Left lung (tissue), 10 donors: ENCODE results near the gene MAPK9. TPM values are rescaled to one million over a fixed set of nuclear protein-coding genes. Genes with fewer than 3 reads are reported as not detected.

Experiments
- ATAC-seq: fragments of 200-7000 bp; cut with Tn5 transposase; one replicate; pipeline ENCODE4 v1.9.1; 2020; ENCODE audit warnings: moderate library complexity
- DNase-seq, 4 donors: peaks; one replicate each; pipeline ENCODE4 v3.0.0-alpha.2; 2013 to 2020
- H3K27ac ChIP-seq, 2 donors: fragments of 200-600 bp; sonication (generic) in 1 of 2; one replicate each; pipeline versions ENCODE4 v1.5.0 to v1.8.0; 2020 to 2021
- H3K27me3 ChIP-seq, 2 donors: fragments of 200-600 bp; sonication (generic) in 1 of 2; one replicate each; pipeline versions ENCODE4 v1.5.0 to v1.8.0; 2020 to 2021
- H3K36me3 ChIP-seq, 2 donors: fragments of 200-600 bp; sonication (generic) in 1 of 2; one replicate each; pipeline versions ENCODE4 v1.5.0 to v1.8.0; 2020 to 2021
- H3K4me1 ChIP-seq, 2 donors: fragments of 200-600 bp; one replicate each; pipeline ENCODE4 v1.8.0; 2021
- H3K4me3 ChIP-seq, 2 donors: fragments of 200-600 bp; sonication (generic) in 1 of 2; one replicate each; pipeline versions ENCODE4 v1.5.0 to v1.8.0; 2020 to 2021; ENCODE audit warnings: mild to moderate bottlenecking in 1 of 2
- H3K9me3 ChIP-seq, 2 donors: fragments of 200-600 bp; sonication (generic) in 1 of 2; one replicate each; pipeline versions ENCODE4 v1.5.0 to v1.8.0; 2020 to 2021
- CTCF ChIP-seq, 2 donors: fragments of 200-600 bp; sonication (generic) in 1 of 2; IDR thresholded peaks; one replicate each; pipeline versions ENCODE4 v1.5.0 to v1.8.0; 2021; ENCODE audit warnings: antibody characterized with exemption in 2 of 2
- intact Hi-C, 2 donors: fragments of 100-400 bp; cut with DNase I; formaldehyde crosslinking; loops; one replicate each; pipeline versions ENCODE4 v1.11.2 to v1.14.2; 2022
- polyA plus RNA-seq, 6 donors: library from polyadenylated mRNA; unstranded; fragments of 120-200 nt; gene quantifications; one replicate each; pipeline ENCODE4 v1.2.1, GENCODE V29; 2013; ENCODE audit not compliant: insufficient read length in 6 of 6
- total RNA-seq, 2 donors: library from RNA; stranded (reverse); fragmentation: NEBNext Ultra II Directional; extraction: Animal tissue kit (Norgen Biotek cat#: 25700); gene quantifications; one replicate each; pipeline ENCODE4 v1.2.1, GENCODE V29; 2021
- donor health status: DM: no; HTN: yes; CAD: no.
- donor health status: DM: no; HTN: no; CAD: no.

MAPK9 gene
- total and polyA plus RNA-seq, 8 donors, result 36.2 to 44.9 (median 38.4) TPM

- Histone ChIP-seq H3K4me1 (peaks cover 16 to 35% of the 10 kb centered on the region in 2 donors), H3K36me3 (peaks cover 0 to 6% of the 10 kb centered on the region in 2 donors), H3K27me3 (no peaks in the 10 kb centered on the region), H3K9me3 (no peaks in the 10 kb centered on the region), H3K4me3 (no peak overlapping the region), H3K27ac (no peak overlapping the region)
- ATAC-seq, result no peak
- intact Hi-C loops, result loop anchor here in 1 of 2 donors (5.0 kb wide), 1 partner anchor 177 kb away; no protein-coding TSS in a partner anchor
- no peak for DNase-seq
- no peak for TF ChIP-seq CTCF (IDR thresholded peaks at IDR 0.05)
These were observed 1.9 kb downstream of the MAPK9 start for GRCh38 chr5:180289966-180290365.

- H3K36me3 ChIP-seq, result peaks cover 0 to 10% of the 10 kb centered on the region in 2 donors
- ATAC-seq (peak; percentile 11), DNase-seq (no peak)
- no peak overlapping the region for H3K4me3 ChIP-seq
- H3K27me3 ChIP-seq, result no peaks in the 10 kb centered on the region
- intact Hi-C loops, result no loop called here
- no peaks in the 10 kb centered on the region for H3K9me3 ChIP-seq
- no peak overlapping the region for H3K27ac ChIP-seq
- TF ChIP-seq CTCF (IDR thresholded peaks at IDR 0.05), result no peak
- peaks cover 16 to 35% of the 10 kb centered on the region in 2 donors for H3K4me1 ChIP-seq
These were observed 2.5 kb downstream of the MAPK9 start for GRCh38 chr5:180289433-180289832.

- H3K4me3 ChIP-seq, result no peak overlapping the region
- intact Hi-C loops, result no loop called here
- H3K27ac ChIP-seq, result no peak overlapping the region
- H3K27me3 ChIP-seq, result no peaks in the 10 kb centered on the region
- no peak for TF ChIP-seq CTCF (IDR thresholded peaks at IDR 0.05)
- ATAC-seq (no peak), DNase-seq (no peak)
- peaks cover 0 to 18% of the 10 kb centered on the region in 2 donors for H3K36me3 ChIP-seq
- peaks cover 10 to 25% of the 10 kb centered on the region in 2 donors for H3K4me1 ChIP-seq
- H3K9me3 ChIP-seq, result no peaks in the 10 kb centered on the region
These were observed 4.0 kb downstream of the MAPK9 start for GRCh38 chr5:180287868-180288267.

GRCh38 chr5:180287404-180287803 lies 4.5 kb downstream of the MAPK9 start:
- ATAC-seq, result peak; percentile 17
- TF ChIP-seq CTCF (IDR thresholded peaks at IDR 0.05), result no peak
- intact Hi-C loops, result no loop called here

GRCh38 chr5:180284149-180284548 lies 7.7 kb downstream of the MAPK9 start:
- TF ChIP-seq CTCF (IDR thresholded peaks at IDR 0.05), result no peak
- Histone ChIP-seq H3K27ac (no peak overlapping the region), H3K27me3 (no peaks in the 10 kb centered on the region), H3K4me3 (no peak overlapping the region), H3K4me1 (peaks cover 0 to 5% of the 10 kb centered on the region in 2 donors), H3K9me3 (no peaks in the 10 kb centered on the region), H3K36me3 (peaks cover 0 to 45% of the 10 kb centered on the region in 2 donors)
- no peak for DNase-seq
- intact Hi-C loops, result no loop called here
- no peak for ATAC-seq

More at GRCh38 chr5:180287404-180287803, 4.5 kb downstream of the MAPK9 start:
- peaks cover 8 to 25% of the 10 kb centered on the region in 2 donors for H3K4me1 ChIP-seq
- no peaks in the 10 kb centered on the region for H3K27me3 ChIP-seq
- H3K4me3 ChIP-seq, result no peak overlapping the region
- no peak for DNase-seq
- peaks cover 0 to 23% of the 10 kb centered on the region in 2 donors for H3K36me3 ChIP-seq
- H3K27ac ChIP-seq, result no peak overlapping the region
- no peaks in the 10 kb centered on the region for H3K9me3 ChIP-seq
